HG03565 (cell line): ENCODE data around the gene FAM3A.
"Not testable (repeated sequence)": the region's sequence is repeated elsewhere in the genome, so short reads cannot be mapped to it uniquely, and the experiment has no call there.

Source experiments
- ATAC-seq: cut with Tn5 transposase; IDR thresholded peaks from one replicate; pipeline ENCODE4 v1.9.1; 2021; ENCODE audit warnings: mild to moderate bottlenecking, moderate library complexity; ENCODE audit not compliant: unreplicated experiment

Gene FAM3A

DNA sequence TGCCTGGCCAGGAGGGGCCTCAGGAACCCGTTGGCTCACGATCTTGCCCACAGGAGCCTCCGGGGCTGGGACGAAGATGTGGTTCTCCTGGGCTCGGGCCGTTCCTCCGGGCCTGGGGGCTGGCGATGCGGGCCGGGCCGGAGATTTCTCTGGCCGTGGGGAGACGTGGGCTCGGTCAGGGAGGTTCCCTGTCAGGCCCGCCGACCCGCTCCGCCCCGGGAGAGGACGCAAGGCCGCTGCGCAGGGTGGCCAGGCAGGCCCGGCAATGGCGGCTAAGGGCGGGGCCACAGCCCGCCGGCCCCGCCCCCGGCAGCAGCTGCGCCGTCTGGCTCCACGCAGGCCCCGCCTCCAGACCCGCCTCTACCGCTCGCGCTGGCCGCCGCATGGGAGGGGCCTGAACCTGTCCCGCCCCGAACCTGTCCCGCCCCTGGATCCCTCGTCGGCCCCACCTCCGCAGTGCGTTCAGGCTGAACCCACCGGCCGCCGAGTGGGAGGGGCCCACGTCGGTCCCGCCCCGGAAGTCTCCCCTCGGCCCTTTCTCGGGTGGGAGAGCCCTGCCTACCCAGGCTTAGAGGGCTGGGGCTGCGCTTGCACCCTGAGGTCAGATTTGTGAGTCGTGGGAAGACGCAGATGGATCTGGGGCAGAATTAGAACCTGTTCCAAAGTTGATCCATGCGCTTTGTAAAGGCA, at the start of gene FAM3A:
Gene FAM3A (minus strand): TSS at position 267 of the 690 bp plus-strand sequence. CDS start 460 bp downstream, outside the sequence.
- ATAC-seq = peak; percentile 85

GRCh38 chrX:154562295-154562694, 46.3 kb upstream of the FAM3A start:
- ATAC-seq = not testable (repeated sequence)

GRCh38 chrX:154560326-154560725, 44.3 kb upstream of the FAM3A start:
- ATAC-seq = not testable (repeated sequence)

DNA sequence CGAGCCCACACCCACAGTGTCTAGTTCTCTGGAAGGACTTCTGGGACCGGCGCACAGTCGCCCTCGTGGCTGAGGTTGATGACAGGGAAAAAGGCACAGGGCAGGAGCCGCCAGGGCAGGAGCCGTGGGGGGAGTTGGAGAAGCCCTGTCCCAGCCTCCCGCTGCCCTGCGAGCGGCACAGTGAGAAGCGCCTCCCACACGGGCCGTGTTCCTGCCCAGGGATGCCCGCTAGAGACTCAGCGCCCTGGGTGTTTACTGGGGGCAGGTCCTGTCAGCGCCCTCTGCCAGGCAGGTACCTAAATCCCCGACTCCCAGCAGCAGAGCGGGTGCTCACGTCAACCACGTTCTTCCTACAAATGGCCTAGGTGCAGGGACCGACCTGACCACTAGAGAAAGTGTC, 42.9 kb upstream of the FAM3A start:
- not testable (repeated sequence) for ATAC-seq

GRCh38 chrX:154558060-154558690, 42.1 kb upstream of the FAM3A start:
- not testable (repeated sequence) for ATAC-seq

DNA sequence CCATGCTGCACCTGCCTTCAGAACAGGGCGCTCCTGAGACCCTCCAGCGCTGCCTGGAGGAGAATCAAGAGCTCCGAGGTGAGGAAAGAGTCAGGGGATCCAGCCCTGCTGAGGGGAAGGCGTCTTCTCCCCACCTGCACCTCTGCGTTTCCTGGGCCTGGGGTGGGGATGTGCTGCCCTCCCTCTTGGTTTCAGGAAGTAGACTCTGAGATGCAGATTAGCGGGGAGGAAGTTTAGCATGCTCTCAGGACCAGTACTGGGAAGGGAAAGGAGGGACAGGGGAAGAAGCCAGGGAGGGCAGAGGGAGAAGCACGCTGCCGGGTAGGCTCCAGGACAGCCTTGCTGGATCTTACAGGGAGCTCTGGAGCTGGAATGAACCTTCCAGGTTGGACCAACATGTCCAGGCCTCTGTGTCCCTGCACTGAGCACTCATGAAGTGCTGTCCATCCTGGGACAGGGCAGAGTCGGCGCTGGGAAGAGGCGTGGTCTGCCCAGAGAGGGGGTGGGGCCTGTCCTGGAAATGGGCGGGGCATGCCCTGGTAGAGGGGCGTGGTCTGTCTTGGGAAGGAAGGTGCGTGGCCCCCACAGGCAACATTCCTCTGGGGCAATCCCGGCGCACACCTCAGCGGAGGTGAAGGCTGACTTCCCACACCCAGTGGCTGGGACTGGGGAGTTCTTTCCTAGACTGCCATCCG, 36.2 kb upstream of the FAM3A start:
- ATAC-seq = not testable (repeated sequence)

- ATAC-seq = no peak
Measured at GRCh38 chrX:154549766-154550165, 33.7 kb upstream of the FAM3A start.

DNA sequence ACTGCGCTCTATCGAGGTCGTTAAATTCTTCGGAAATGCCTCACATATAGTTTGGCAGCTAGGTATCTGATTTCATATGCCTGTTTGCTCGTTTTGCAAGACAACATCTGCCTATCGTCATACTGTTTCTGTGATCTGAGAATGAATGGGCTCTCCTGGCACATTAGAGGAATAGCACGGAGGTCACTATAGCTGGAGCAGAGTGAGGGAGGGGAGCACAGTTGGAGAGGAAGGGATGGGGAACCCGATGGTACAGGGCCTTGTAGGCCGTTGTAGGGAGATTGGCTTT, 31.9 kb upstream of the FAM3A start:
- no peak for ATAC-seq

DNA sequence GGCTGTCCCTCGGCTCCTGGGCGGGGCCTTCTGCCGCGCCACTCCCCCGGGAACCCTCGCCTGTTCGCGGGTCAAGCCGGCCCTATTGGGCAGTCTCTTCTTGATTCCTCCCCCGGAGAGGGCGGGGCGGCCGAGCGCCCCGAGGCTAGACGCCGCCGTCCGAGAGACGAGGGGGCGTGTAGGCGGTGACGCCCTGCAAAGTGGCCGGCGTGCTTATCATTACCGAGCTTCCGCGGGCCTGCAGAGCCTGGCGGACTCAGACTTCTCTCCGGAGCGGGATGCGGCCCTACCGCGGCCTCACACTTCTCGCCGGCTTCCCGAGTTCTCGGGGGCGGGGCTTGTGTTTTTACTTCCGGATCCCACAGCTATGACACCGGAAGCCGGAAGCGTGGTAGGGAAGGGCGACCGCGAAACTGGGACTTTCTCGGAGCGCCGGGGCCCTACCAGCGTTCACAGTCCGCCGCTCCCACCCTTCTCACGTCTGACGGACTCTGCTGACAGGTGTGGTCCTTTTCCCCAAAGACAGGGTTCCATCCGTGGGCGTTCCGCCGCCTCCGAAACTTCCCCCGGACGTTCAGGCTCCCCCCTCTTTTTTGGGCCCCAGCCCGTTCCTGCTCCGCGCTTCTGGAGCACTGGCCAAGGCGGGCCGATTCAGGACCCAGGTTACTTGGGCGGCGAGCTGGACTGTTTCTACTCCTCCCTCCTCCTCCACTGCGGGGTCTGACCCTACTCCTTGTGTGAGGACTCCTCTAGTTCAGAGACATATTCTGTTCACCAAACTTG, 31.4 kb upstream of the FAM3A start, which contains the start of gene IKBKG:
Gene IKBKG (plus strand): TSS at position 376 of the 783 bp plus-strand sequence. CDS start 4,383 bp downstream, outside the sequence.
- ATAC-seq = peak; percentile 71

GRCh38 chrX:154546354-154547244, 30.6 kb upstream of the FAM3A start, which contains the start of gene G6PD:
TSS of gene G6PD (minus strand) at chrX:154546846. CDS start at chrX:154546155, 691 bp downstream.
- ATAC-seq = peak; percentile 32

DNA sequence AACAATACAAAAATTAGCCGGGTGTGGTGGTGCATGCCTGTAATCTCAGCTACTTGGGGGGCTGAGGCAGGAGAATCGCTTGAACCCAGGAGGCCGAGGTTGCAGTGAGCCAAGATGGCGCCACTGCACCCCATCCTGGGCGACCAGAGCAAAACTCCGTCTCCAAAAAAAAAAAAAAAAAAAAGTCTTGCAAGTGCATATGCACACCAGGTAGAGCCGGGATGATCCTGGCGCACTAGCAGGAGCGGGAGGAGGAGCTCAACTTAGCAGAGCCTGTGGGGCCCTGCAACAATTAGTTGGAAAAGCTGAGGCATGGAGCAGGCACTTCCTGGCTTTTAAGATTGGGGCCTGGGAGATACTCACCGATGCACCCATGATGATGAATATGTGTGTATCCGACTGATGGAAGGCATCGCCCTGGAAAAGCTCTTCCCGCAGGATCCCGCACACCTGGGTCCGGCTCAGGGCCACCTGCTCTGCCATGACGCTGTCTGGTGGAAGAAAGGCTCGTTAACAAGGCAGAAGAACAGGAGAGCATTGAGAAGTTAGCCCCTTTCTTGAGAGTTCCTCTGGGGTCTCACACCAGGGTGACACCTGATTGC, 29.7 kb upstream of the FAM3A start:
- no peak for ATAC-seq

DNA sequence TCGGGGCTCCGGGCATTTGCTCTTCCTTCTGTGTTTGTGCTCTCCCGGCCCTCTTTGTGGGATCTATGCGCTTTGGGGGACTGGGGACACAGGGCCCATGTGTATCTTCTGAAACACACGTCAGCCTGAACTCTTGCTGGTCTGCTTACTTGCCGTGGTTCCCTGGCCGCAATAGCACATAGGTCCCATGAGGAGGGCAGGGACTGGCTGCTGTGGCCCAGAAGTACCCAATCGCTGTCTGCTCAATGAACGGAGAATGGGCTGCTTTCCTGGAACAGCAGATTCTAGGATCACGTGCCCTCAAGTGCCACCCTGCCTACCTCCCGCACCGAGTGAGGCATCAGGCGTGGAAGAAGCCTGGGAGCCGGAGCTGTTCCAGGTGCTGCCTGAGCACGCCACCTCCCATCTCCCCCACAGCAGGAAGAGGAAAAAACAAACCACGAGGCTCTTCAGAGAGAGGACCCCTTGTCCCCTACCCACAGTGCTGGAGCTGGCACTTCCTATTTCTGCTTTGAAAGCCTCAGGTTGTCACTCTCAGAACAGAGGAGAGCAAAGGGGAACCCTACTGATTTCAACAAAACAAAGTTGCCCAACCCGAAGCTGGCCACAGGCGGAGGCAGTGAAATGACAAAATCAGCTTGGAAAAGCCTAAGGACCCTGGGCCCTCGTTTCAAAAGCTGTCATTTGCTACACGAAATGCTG, 26.8 kb upstream of the FAM3A start:
- no peak for ATAC-seq

GRCh38 chrX:154541896-154542722, 26.1 kb upstream of the FAM3A start:
- ATAC-seq = no peak

DNA sequence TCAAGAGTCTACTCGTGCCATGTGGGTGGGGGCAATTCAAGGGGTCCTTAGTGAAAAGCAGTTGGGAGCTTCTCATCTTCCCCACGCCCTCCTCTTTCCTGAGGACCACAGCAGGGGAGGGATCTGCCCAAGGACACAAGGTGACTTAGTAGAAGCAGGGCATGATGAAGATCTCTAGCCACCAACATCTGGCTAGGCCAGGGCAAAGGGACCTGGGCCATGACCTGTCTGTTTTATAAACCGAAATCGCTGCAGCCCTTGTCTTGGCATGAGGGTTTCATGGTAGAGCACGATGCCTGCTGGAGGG, 25.5 kb upstream of the FAM3A start:
- ATAC-seq = no peak

GRCh38 chrX:154540897-154541535, 25.0 kb upstream of the FAM3A start:
- no peak for ATAC-seq

DNA sequence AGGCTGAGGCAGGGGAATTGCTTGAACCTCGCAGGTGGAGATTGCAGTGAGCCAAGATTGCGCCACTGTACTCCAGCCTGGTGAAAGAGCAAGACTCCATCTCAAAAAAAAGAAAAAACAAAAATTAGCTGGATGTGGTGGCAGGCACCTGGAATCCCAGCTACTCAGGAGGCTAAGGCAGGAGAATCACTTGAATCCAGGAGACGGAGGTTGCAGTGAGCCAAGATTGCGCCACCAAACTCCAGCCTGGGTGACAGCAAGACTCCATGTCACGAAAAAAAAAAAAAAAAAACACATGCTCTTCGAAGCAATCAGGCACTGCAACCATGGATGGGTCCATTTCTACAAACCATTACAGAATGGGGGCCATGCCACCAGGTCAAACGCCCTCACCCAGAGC, 24.3 kb upstream of the FAM3A start:
- not testable (repeated sequence) for ATAC-seq

DNA sequence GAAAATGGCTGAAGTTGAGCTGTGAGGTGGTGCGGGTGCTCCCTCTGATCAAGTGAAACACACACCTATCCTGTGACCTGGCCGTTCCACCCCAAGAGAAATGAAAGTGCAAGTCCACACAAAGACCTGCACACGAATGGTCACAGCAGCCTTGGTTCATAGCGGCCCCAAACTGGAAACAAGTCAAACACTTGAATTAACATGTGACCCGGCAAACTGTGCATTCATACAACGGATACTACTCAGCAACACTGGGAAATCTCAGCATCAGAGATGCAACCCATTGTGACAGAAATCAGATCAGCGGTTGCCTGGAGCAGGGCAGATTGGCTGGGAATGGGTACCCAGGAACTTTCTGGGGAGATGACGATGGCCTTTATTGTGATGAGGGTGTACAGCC, 23.0 kb upstream of the FAM3A start:
- ATAC-seq = no peak

GRCh38 chrX:154535892-154536291, 19.9 kb upstream of the FAM3A start:
- no peak for ATAC-seq
